ENCODE results near the gene S100A10.

Gene S100A10

GRCh38 chr1:151960780-151961513 is 32.7 kb downstream of the S100A10 start:
- no peak for DNase-seq

- no peak for DNase-seq
These were observed 34.7 kb downstream of the S100A10 start for GRCh38 chr1:151958959-151959358.

- DNase-seq, result no peak
These were observed 36.6 kb downstream of the S100A10 start for GRCh38 chr1:151956957-151957497.

GRCh38 chr1:151953409-151954094 is 40.1 kb downstream of the S100A10 start:
- DNase-seq, result no peak

GRCh38 chr1:151952811-151953210 is 40.8 kb downstream of the S100A10 start:
- no peak for DNase-seq

- DNase-seq, result no peak
These were observed 44.1 kb downstream of the S100A10 start for GRCh38 chr1:151949371-151950193.

GRCh38 chr1:151948506-151948905 is 45.2 kb downstream of the S100A10 start:
- no peak for DNase-seq

GRCh38 chr1:151947140-151947539 is 46.5 kb downstream of the S100A10 start:
- DNase-seq, result no peak

GRCh38 chr1:151945725-151946722 is 47.6 kb downstream of the S100A10 start:
- DNase-seq, result no peak

GRCh38 chr1:151944857-151945575 is 48.6 kb downstream of the S100A10 start:
- no peak for DNase-seq

GRCh38 chr1:151944126-151944856 is 49.4 kb downstream of the S100A10 start:
- no peak for DNase-seq

GRCh38 chr1:151943591-151943990 is 50.1 kb downstream of the S100A10 start:
- DNase-seq, result no peak

GRCh38 chr1:151942882-151943281 is 50.8 kb downstream of the S100A10 start:
- DNase-seq, result no peak

- no peak for DNase-seq
These were observed 53.1 kb downstream of the S100A10 start for GRCh38 chr1:151940541-151940940.

GRCh38 chr1:151939779-151940178 is 53.9 kb downstream of the S100A10 start:
- DNase-seq, result no peak

GRCh38 chr1:151939141-151939540 is 54.5 kb downstream of the S100A10 start:
- no peak for DNase-seq

- no peak for DNase-seq
These were observed 57.0 kb downstream of the S100A10 start for GRCh38 chr1:151936653-151937052.

- DNase-seq, result no peak
These were observed 57.6 kb downstream of the S100A10 start for GRCh38 chr1:151935894-151936602.

- DNase-seq, result no peak
These were observed 58.5 kb downstream of the S100A10 start for GRCh38 chr1:151935154-151935553.

GRCh38 chr1:151934048-151934493 is 59.6 kb downstream of the S100A10 start:
- DNase-seq, result peak in 1 of 2 experiments; percentile 26
